Measurements from ENCODE around the gene VPS9D1. TPM values are rescaled to one million over a fixed set of nuclear protein-coding genes. Genes with fewer than 3 reads are reported as not detected.

VPS9D1 gene
- total and polyA plus RNA-seq, 2 experiments from 2014 or later: 4.8 to 19.5 TPM

- in situ Hi-C loops (cut with MboI): no loop called here
- DNase-seq: no peak
- H3K27me3 ChIP-seq (replicated peaks; ENCODE audit: insufficient read depth): no peaks in the 10 kb centered on the region
- H3K9me2 ChIP-seq (ENCODE audit: insufficient read depth): no peaks in the 10 kb centered on the region
- H3K4me1 ChIP-seq (ENCODE audit: insufficient read depth): no peaks in the 10 kb centered on the region
- H3K4me3 ChIP-seq: no peak overlapping the region
- no peaks in the 10 kb centered on the region for H4K20me1 ChIP-seq (ENCODE audit: insufficient read depth)
- no peak for TF ChIP-seq EZH2phosphoT487 (IDR thresholded peaks at IDR 0.05; ENCODE audit: insufficient read depth, low read depth)
- no peak for TF ChIP-seq EZH2 (IDR thresholded peaks at IDR 0.05; ENCODE audit: insufficient read depth, poor library complexity, severe bottlenecking)
- H3K27ac ChIP-seq: no peak overlapping the region
- no peaks in the 10 kb centered on the region for H3K79me2 ChIP-seq (ENCODE audit: insufficient read depth)
- 92 to 93% methylated on average over 15 to 17 of the region's 17 CpGs for WGBS, 2 experiments (ENCODE audit: low coverage in 1 of 2, low lambda C conversion rate in 2 of 2, missing lambda C conversion rate in 2 of 2)
- no peaks in the 10 kb centered on the region for H3K9me3 ChIP-seq (ENCODE audit: low read depth)
- H3K4me2 ChIP-seq (ENCODE audit: unreplicated experiment): no peak overlapping the region
- H3K9ac ChIP-seq: no peak overlapping the region
- H3F3A ChIP-seq (ENCODE audit: insufficient read depth): no peaks in the 10 kb centered on the region
- H2AFZ ChIP-seq: no peak overlapping the region
- no peaks in the 10 kb centered on the region for H3K36me3 ChIP-seq (ENCODE audit: low read depth)
These were observed 40.7 kb upstream of the VPS9D1 start for GRCh38 chr16:89761304-89761922.

GRCh38 chr16:89759746-89760340, 39.1 kb upstream of the VPS9D1 start:
- no peak for TF ChIP-seq EZH2 (IDR thresholded peaks at IDR 0.05; ENCODE audit: insufficient read depth, poor library complexity, severe bottlenecking)
- TF ChIP-seq EZH2phosphoT487 (IDR thresholded peaks at IDR 0.05; ENCODE audit: insufficient read depth, low read depth): no peak
- Histone ChIP-seq H3K9ac (no peak overlapping the region), H3F3A (ENCODE audit: insufficient read depth) (no peaks in the 10 kb centered on the region), H4K20me1 (ENCODE audit: insufficient read depth) (no peaks in the 10 kb centered on the region), H3K4me2 (ENCODE audit: unreplicated experiment) (no peak overlapping the region), H3K36me3 (ENCODE audit: low read depth) (no peaks in the 10 kb centered on the region), H3K4me3 (no peak overlapping the region), H3K27me3 (replicated peaks; ENCODE audit: insufficient read depth) (no peaks in the 10 kb centered on the region), H3K4me1 (ENCODE audit: insufficient read depth) (no peaks in the 10 kb centered on the region), H2AFZ (no peak overlapping the region), H3K79me2 (ENCODE audit: insufficient read depth) (no peaks in the 10 kb centered on the region), H3K27ac (no peak overlapping the region), H3K9me3 (ENCODE audit: low read depth) (no peaks in the 10 kb centered on the region), H3K9me2 (ENCODE audit: insufficient read depth) (no peaks in the 10 kb centered on the region)
- no peak for DNase-seq
- in situ Hi-C loops (cut with MboI): no loop called here
- 92 to 93% methylated on average over 26 of the region's 26 CpGs for WGBS, 2 experiments (ENCODE audit: low coverage in 1 of 2, low lambda C conversion rate in 2 of 2, missing lambda C conversion rate in 2 of 2)

- no peak for DNase-seq
- TF ChIP-seq EZH2phosphoT487 (IDR thresholded peaks at IDR 0.05; ENCODE audit: insufficient read depth, low read depth): no peak
- TF ChIP-seq EZH2 (IDR thresholded peaks at IDR 0.05; ENCODE audit: insufficient read depth, poor library complexity, severe bottlenecking): no peak
- H3K27me3 ChIP-seq (replicated peaks; ENCODE audit: insufficient read depth): no peaks in the 10 kb centered on the region
- no peaks in the 10 kb centered on the region for H3K79me2 ChIP-seq (ENCODE audit: insufficient read depth)
- H3K36me3 ChIP-seq (ENCODE audit: low read depth): no peaks in the 10 kb centered on the region
- no peak overlapping the region for H3K4me3 ChIP-seq
- no peaks in the 10 kb centered on the region for H3K4me1 ChIP-seq (ENCODE audit: insufficient read depth)
- H3K9me2 ChIP-seq (ENCODE audit: insufficient read depth): no peaks in the 10 kb centered on the region
- H3F3A ChIP-seq (ENCODE audit: insufficient read depth): no peaks in the 10 kb centered on the region
- H3K9me3 ChIP-seq (ENCODE audit: low read depth): no peaks in the 10 kb centered on the region
- 88 to 90% methylated on average over 10 of the region's 10 CpGs for WGBS, 2 experiments (ENCODE audit: low coverage in 1 of 2, low lambda C conversion rate in 2 of 2, missing lambda C conversion rate in 2 of 2)
- H4K20me1 ChIP-seq (ENCODE audit: insufficient read depth): no peaks in the 10 kb centered on the region
- no peak overlapping the region for H2AFZ ChIP-seq
- in situ Hi-C loops (cut with MboI): no loop called here
- H3K4me2 ChIP-seq (ENCODE audit: unreplicated experiment): no peak overlapping the region
- no peak overlapping the region for H3K27ac ChIP-seq
- no peak overlapping the region for H3K9ac ChIP-seq
These were observed 28.9 kb upstream of the VPS9D1 start for GRCh38 chr16:89749637-89750036.

- no peak for DNase-seq
- Histone ChIP-seq H3K4me3 (no peak overlapping the region), H3K4me2 (ENCODE audit: unreplicated experiment) (no peak overlapping the region), H3K4me1 (ENCODE audit: insufficient read depth) (no peaks in the 10 kb centered on the region), H3K79me2 (ENCODE audit: insufficient read depth) (no peaks in the 10 kb centered on the region), H3K36me3 (ENCODE audit: low read depth) (no peaks in the 10 kb centered on the region), H4K20me1 (ENCODE audit: insufficient read depth) (no peaks in the 10 kb centered on the region), H3K27me3 (replicated peaks; ENCODE audit: insufficient read depth) (no peaks in the 10 kb centered on the region), H3K9ac (no peak overlapping the region), H3K9me2 (ENCODE audit: insufficient read depth) (no peaks in the 10 kb centered on the region), H3K27ac (no peak overlapping the region), H2AFZ (no peak overlapping the region), H3K9me3 (ENCODE audit: low read depth) (no peaks in the 10 kb centered on the region), H3F3A (ENCODE audit: insufficient read depth) (no peaks in the 10 kb centered on the region)
- 92 to 94% methylated on average over 11 of the region's 11 CpGs for WGBS, 2 experiments (ENCODE audit: low coverage in 1 of 2, low lambda C conversion rate in 2 of 2, missing lambda C conversion rate in 2 of 2)
- TF ChIP-seq EZH2phosphoT487 (IDR thresholded peaks at IDR 0.05; ENCODE audit: insufficient read depth, low read depth) (no peak), EZH2 (IDR thresholded peaks at IDR 0.05; ENCODE audit: insufficient read depth, poor library complexity, severe bottlenecking) (no peak)
- in situ Hi-C loops (cut with MboI): no loop called here
These were observed 28.2 kb upstream of the VPS9D1 start for GRCh38 chr16:89748921-89749320.
